ENCODE data around the gene AP3B1.

DNA sequence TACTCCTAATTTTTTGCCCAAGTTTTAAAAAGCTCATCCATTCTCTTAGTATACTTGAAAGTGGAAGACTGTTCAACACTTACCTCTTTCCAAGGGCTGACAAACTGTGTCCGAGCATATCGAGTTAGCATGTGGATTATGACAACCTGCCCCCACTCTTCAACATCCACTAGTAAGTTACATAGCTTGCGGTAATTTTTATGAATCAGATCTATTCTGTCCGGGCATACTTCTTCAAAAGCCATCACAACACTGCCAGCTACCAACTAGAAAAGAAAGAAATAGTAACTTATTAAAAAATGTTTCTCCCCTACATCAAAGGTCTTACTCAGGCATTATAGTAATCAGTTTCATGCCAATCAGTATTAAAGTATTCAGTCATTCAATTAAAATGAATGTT, 78.5 kb downstream of the AP3B1 start:
- TF ChIP-seq, protein P1, sequence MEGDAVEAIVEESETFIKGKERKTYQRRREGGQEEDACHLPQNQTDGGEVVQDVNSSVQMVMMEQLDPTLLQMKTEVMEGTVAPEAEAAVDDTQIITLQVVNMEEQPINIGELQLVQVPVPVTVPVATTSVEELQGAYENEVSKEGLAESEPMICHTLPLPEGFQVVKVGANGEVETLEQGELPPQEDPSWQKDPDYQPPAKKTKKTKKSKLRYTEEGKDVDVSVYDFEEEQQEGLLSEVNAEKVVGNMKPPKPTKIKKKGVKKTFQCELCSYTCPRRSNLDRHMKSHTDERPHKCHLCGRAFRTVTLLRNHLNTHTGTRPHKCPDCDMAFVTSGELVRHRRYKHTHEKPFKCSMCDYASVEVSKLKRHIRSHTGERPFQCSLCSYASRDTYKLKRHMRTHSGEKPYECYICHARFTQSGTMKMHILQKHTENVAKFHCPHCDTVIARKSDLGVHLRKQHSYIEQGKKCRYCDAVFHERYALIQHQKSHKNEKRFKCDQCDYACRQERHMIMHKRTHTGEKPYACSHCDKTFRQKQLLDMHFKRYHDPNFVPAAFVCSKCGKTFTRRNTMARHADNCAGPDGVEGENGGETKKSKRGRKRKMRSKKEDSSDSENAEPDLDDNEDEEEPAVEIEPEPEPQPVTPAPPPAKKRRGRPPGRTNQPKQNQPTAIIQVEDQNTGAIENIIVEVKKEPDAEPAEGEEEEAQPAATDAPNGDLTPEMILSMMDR (conservative IDR thresholded peaks at IDR 0.05), result no peak
- TF ChIP-seq ZFX (IDR thresholded peaks at IDR 0.05), result no peak

Data from C4-2B (cell line).